Adipocyte (in vitro differentiated cells): ENCODE measurements around the gene CNNM1.

ENCODE experiments used
- DNase-seq: peaks from one replicate; pipeline ENCODE4 v3.0.0-alpha.2; 2015; ENCODE audit warnings: low read depth
- H3K27me3 ChIP-seq: replicated peaks from 2 replicates; pipeline ENCODE4 v1.7.0; 2013; ENCODE audit warnings: mild to moderate bottlenecking, low read length, moderate library complexity; ENCODE audit not compliant: control insufficient read depth, insufficient read depth
- H3K36me3 ChIP-seq: 2 replicates; pipeline ENCODE4 v1.7.0; 2013; ENCODE audit warnings: low read length, mild to moderate bottlenecking, moderate library complexity; ENCODE audit not compliant: control insufficient read depth, insufficient read depth, severe bottlenecking
- H3K4me1 ChIP-seq: 2 replicates; pipeline ENCODE4 v1.7.0; 2013; ENCODE audit warnings: mild to moderate bottlenecking, low read length, moderate library complexity; ENCODE audit not compliant: control insufficient read depth, insufficient read depth
- H3K4me3 ChIP-seq: 2 replicates; pipeline ENCODE4 v1.7.0; 2013; ENCODE audit warnings: mild to moderate bottlenecking, low read length, moderate library complexity
- H3K9ac ChIP-seq: 2 replicates; pipeline ENCODE4 v1.7.0; 2013; ENCODE audit warnings: mild to moderate bottlenecking, low read length, moderate library complexity
- H3K9me3 ChIP-seq: 2 replicates; pipeline ENCODE4 v1.7.0; 2013; ENCODE audit warnings: mild to moderate bottlenecking, low read length, moderate library complexity; ENCODE audit not compliant: control insufficient read depth

The CNNM1 gene

GRCh38 chr10:99337901-99338300, 8.7 kb downstream of the CNNM1 start:
- H3K4me1 ChIP-seq, result no peaks in the 10 kb centered on the region
- no peak for DNase-seq
- no peaks in the 10 kb centered on the region for H3K9me3 ChIP-seq
- H3K9ac ChIP-seq, result no peak overlapping the region
- no peak overlapping the region for H3K4me3 ChIP-seq
- H3K36me3 ChIP-seq, result no peaks in the 10 kb centered on the region
- H3K27me3 ChIP-seq, result peaks cover 11% of the 10 kb centered on the region

GRCh38 chr10:99339077-99339476, 9.9 kb downstream of the CNNM1 start:
- Histone ChIP-seq H3K4me1 (no peaks in the 10 kb centered on the region), H3K36me3 (no peaks in the 10 kb centered on the region), H3K9me3 (no peaks in the 10 kb centered on the region), H3K4me3 (no peak overlapping the region), H3K27me3 (peaks cover 3% of the 10 kb centered on the region), H3K9ac (no peak overlapping the region)
- peak; percentile 51 for DNase-seq

GRCh38 chr10:99339563-99340047, 10.4 kb downstream of the CNNM1 start:
- no peak overlapping the region for H3K4me3 ChIP-seq
- peaks cover 3% of the 10 kb centered on the region for H3K27me3 ChIP-seq
- no peaks in the 10 kb centered on the region for H3K36me3 ChIP-seq
- DNase-seq, result no peak
- H3K4me1 ChIP-seq, result no peaks in the 10 kb centered on the region
- no peak overlapping the region for H3K9ac ChIP-seq
- H3K9me3 ChIP-seq, result no peaks in the 10 kb centered on the region

GRCh38 chr10:99340650-99341049, 11.5 kb downstream of the CNNM1 start:
- no peak for DNase-seq
- Histone ChIP-seq H3K27me3 (peaks cover 3% of the 10 kb centered on the region), H3K4me1 (no peaks in the 10 kb centered on the region), H3K4me3 (no peak overlapping the region), H3K36me3 (no peaks in the 10 kb centered on the region), H3K9me3 (no peaks in the 10 kb centered on the region), H3K9ac (no peak overlapping the region)

- no peak for DNase-seq
- no peak overlapping the region for H3K4me3 ChIP-seq
- H3K9me3 ChIP-seq, result no peaks in the 10 kb centered on the region
- H3K9ac ChIP-seq, result no peak overlapping the region
- H3K36me3 ChIP-seq, result no peaks in the 10 kb centered on the region
- H3K27me3 ChIP-seq, result peaks cover 3% of the 10 kb centered on the region
- H3K4me1 ChIP-seq, result no peaks in the 10 kb centered on the region
Observed at GRCh38 chr10:99341248-99341647, 12.1 kb downstream of the CNNM1 start.

DNA sequence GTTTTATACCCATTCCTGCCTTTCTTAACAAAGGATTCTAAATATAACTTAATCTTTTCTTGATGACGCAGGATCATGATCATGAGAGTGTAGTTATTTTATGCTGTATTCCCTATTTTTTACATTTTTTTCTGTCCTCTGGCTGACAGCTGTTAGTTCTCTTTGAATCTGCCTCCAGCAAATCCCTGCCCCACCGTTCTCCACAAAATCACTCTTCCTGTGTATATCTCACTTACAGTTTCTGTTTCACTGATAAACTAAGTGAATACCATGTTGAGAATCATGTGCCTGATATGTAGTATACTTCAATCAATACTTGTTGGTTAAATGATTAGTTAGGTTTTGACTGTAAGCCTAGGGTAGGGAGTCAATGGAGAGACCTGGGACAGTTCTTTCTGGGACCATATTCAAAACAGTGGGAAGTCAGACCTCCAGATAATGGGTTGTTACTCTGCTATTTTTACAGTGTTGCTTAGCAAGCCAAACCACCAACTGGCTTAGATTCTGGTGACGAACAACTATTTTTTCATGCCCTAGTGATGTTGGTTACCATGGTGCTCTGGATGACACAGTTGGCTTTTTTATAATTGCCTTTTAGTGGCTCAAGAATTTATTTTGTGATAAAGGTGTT, 12.8 kb downstream of the CNNM1 start:
- DNase-seq, result peak; percentile 18
- H3K4me3 ChIP-seq, result no peak overlapping the region
- peaks cover 3% of the 10 kb centered on the region for H3K27me3 ChIP-seq
- no peaks in the 10 kb centered on the region for H3K9me3 ChIP-seq
- H3K4me1 ChIP-seq, result no peaks in the 10 kb centered on the region
- no peak overlapping the region for H3K9ac ChIP-seq
- no peaks in the 10 kb centered on the region for H3K36me3 ChIP-seq

- no peaks in the 10 kb centered on the region for H3K9me3 ChIP-seq
- H3K36me3 ChIP-seq, result no peaks in the 10 kb centered on the region
- no peak overlapping the region for H3K4me3 ChIP-seq
- no peaks in the 10 kb centered on the region for H3K4me1 ChIP-seq
- peaks cover 3% of the 10 kb centered on the region for H3K27me3 ChIP-seq
- no peak for DNase-seq
- no peak overlapping the region for H3K9ac ChIP-seq
Observed at GRCh38 chr10:99343262-99343661, 14.1 kb downstream of the CNNM1 start.

DNA sequence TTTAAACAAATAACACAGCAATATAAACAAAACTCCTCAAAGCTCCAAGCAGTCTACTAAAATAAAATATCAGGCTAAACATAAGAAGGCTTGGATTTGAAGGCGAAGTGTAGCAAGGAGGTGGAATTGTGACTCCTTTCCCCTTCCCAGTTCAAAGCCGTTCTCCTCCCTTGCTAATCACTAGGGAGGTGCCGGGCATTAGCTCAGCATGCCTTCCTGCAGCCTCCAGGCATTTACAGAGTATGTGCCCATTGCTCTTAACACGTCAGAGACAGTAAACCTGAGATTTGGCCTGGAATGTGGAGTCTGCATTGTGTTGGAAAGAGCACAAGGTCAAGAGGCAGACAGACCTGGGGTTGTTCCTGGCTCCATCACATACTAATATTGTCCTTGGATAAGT, 15.6 kb downstream of the CNNM1 start:
- H3K9me3 ChIP-seq, result no peaks in the 10 kb centered on the region
- no peak overlapping the region for H3K4me3 ChIP-seq
- no peak for DNase-seq
- H3K36me3 ChIP-seq, result no peaks in the 10 kb centered on the region
- no peak overlapping the region for H3K9ac ChIP-seq
- H3K4me1 ChIP-seq, result no peaks in the 10 kb centered on the region
- peaks cover 3% of the 10 kb centered on the region for H3K27me3 ChIP-seq

DNA sequence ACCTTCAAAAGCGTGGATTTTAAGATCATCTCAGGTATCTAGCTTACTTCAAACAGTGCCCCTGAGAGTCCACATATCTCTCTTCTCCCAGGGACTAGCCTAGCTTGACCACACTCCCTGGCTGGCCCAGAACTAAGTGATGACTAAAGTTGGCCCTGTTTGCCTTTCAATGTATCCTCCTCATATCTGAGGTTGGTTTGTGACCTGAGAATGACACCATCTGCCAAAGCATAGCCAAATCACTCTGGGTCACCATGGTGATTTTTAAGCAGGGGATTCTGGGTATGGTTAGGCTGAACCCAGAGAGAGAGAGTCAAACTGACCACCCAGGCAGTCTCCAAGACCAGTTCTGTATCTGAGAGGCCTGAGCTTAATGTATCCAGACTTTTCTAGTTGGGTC, 16.2 kb downstream of the CNNM1 start:
- Histone ChIP-seq H3K36me3 (no peaks in the 10 kb centered on the region), H3K9me3 (no peaks in the 10 kb centered on the region), H3K4me1 (no peaks in the 10 kb centered on the region), H3K4me3 (no peak overlapping the region), H3K9ac (no peak overlapping the region), H3K27me3 (peaks cover 3% of the 10 kb centered on the region)
- no peak for DNase-seq

- no peaks in the 10 kb centered on the region for H3K36me3 ChIP-seq
- peak; percentile 76 for DNase-seq
- no peak overlapping the region for H3K9ac ChIP-seq
Observed at GRCh38 chr10:99346247-99346646, 17.1 kb downstream of the CNNM1 start.

DNA sequence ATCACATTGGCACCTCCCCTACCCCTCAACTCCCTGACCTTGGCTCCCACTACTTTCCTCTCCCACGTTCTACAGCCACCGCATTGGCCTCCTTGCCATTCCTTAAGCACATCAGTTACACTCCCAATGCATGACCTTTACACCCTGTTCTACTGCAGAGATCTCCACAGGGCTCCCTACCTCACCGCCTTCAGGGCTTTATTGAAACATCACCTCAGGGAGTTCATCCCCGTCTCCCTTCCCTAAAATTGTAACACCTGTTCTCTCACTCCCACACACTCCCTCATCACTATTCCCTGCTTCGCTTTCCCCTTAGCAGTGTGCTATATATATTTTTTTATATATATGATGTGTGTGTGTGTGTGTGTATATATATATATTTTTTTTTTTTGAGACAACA, 18.5 kb downstream of the CNNM1 start:
- DNase-seq, result no peak
- Histone ChIP-seq H3K4me1 (no peaks in the 10 kb centered on the region), H3K9ac (no peak overlapping the region), H3K27me3 (peaks cover 3% of the 10 kb centered on the region), H3K36me3 (no peaks in the 10 kb centered on the region), H3K4me3 (no peak overlapping the region), H3K9me3 (no peaks in the 10 kb centered on the region)

More at GRCh38 chr10:99346247-99346646, 17.1 kb downstream of the CNNM1 start:
- H3K4me3 ChIP-seq, result no peak overlapping the region
- no peaks in the 10 kb centered on the region for H3K4me1 ChIP-seq
- peaks cover 7% of the 10 kb centered on the region for H3K27me3 ChIP-seq
- H3K9me3 ChIP-seq, result no peaks in the 10 kb centered on the region

DNA sequence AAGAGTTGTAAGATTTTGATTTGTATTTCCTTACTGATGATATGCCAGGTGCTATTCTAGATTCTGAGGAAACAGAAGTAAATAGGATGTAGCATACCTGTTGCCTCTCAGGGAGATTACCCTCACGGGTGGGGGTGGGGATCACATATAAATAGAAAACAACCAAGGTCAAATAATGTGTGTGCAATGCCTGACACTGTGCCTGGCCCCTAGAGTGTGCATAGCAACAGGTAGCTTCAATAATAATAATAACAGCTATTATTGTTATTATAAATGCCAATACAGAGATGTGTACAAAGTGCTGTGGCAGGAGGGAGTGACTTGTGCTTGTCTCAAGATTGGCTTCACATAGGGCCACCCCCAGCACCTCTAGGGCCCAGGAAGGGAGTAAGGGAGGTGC, 24.0 kb downstream of the CNNM1 start:
- no peaks in the 10 kb centered on the region for H3K4me1 ChIP-seq
- no peak for DNase-seq
- H3K27me3 ChIP-seq, result peaks cover 10% of the 10 kb centered on the region
- H3K9me3 ChIP-seq, result no peaks in the 10 kb centered on the region
- no peaks in the 10 kb centered on the region for H3K36me3 ChIP-seq
- H3K4me3 ChIP-seq, result no peak overlapping the region
- no peak overlapping the region for H3K9ac ChIP-seq
